ENCODE data around the gene EN1. TPM values are rescaled to one million over a fixed set of nuclear protein-coding genes. Genes with fewer than 3 reads are reported as not detected.

The EN1 gene
- total RNA-seq, 2 experiments from 2014 or later: not detected

DNA sequence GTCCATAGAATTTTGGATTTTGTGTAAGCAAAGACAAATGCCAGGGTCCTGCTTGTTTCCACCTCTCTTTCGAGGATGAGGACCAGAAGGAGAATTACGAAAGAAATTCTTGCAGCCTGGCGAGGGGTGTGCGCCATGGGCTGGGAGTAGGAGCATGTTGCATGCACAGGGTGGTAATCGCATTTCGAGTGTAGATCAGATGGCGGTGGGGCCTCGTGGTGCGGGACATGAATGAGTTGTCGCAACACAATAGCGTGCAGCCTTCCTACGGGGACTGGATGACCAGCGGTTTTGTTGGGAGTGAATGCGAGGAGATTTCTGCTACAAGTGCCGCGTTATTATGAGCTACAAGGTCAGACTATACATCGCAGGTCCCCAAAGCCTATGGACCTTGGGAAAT is 4.2 kb upstream of the EN1 start:
- Histone ChIP-seq H3K9me3 (ENCODE audit: low read length) (no peaks in the 10 kb centered on the region), H4K20me1 (ENCODE audit: insufficient read depth, low read length) (no peaks in the 10 kb centered on the region), H3K27ac (ENCODE audit: low read depth, low read length, poor library complexity, severe bottlenecking) (no peak overlapping the region), H3K4me1 (ENCODE audit: insufficient read depth, low read length, poor library complexity, severe bottlenecking) (no peaks in the 10 kb centered on the region), H3K4me3 (ENCODE audit: low read depth, low read length, poor library complexity, severe bottlenecking) (no peak overlapping the region), H3K4me2 (ENCODE audit: low read length) (no peak overlapping the region), H3K79me2 (ENCODE audit: insufficient read depth, low read depth, low read length) (no peaks in the 10 kb centered on the region), H3K36me3 (ENCODE audit: insufficient read depth, low read length) (no peaks in the 10 kb centered on the region), H3K9me2 (ENCODE audit: insufficient read depth, low read length) (no peaks in the 10 kb centered on the region), H2AFZ (ENCODE audit: low read length) (no peak overlapping the region)
- intact Hi-C loops (cut with micrococcal nuclease; ENCODE audit: unreplicated experiment): loop anchor here (10.0 kb wide), 1 partner anchor 807 kb away; no protein-coding TSS in a partner anchor
- ChIA-PET POLR2A (no interaction called here), CTCF (ENCODE audit: unreplicated experiment) (no interaction called here)
- DNase-seq (ENCODE audit: low spot score): no peak
- TF ChIP-seq, protein P1, sequence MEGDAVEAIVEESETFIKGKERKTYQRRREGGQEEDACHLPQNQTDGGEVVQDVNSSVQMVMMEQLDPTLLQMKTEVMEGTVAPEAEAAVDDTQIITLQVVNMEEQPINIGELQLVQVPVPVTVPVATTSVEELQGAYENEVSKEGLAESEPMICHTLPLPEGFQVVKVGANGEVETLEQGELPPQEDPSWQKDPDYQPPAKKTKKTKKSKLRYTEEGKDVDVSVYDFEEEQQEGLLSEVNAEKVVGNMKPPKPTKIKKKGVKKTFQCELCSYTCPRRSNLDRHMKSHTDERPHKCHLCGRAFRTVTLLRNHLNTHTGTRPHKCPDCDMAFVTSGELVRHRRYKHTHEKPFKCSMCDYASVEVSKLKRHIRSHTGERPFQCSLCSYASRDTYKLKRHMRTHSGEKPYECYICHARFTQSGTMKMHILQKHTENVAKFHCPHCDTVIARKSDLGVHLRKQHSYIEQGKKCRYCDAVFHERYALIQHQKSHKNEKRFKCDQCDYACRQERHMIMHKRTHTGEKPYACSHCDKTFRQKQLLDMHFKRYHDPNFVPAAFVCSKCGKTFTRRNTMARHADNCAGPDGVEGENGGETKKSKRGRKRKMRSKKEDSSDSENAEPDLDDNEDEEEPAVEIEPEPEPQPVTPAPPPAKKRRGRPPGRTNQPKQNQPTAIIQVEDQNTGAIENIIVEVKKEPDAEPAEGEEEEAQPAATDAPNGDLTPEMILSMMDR (conservative IDR thresholded peaks at IDR 0.05; ENCODE audit: low read length): no peak
- TF ChIP-seq EZH2phosphoT487 (IDR thresholded peaks at IDR 0.05; ENCODE audit: borderline replicate concordance, low read depth, low read length): no peak
- BruUV-seq (replicated peaks): no TSS peak

DNA sequence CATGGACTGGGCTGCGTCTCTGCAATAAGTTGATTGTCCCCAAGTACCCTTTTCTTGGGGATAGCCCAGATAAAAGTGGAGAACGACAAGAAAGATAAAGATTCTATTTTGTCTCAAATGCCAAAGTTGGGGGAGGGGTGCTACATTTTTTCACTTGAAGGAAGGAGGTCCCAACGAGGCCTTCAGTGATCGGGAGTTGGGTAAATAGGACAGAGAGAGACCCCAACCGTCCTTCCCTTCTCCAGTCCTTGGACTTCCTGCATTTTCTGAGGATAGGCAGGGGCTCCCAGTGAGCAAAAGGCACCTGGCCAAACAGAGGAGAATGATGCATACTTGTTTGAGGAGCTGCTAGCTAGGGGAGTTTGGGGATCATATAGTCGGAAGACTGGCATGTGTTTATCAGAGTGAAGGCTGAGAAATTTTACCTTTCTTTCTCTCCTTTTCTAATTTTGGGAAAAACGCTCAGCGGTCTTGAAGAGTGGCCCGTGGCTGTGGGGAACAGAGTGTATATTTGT is 3.5 kb upstream of the EN1 start:
- Histone ChIP-seq H3K79me2 (ENCODE audit: insufficient read depth, low read depth, low read length) (no peaks in the 10 kb centered on the region), H3K4me1 (ENCODE audit: insufficient read depth, low read length, poor library complexity, severe bottlenecking) (no peaks in the 10 kb centered on the region), H3K4me2 (ENCODE audit: low read length) (no peak overlapping the region), H4K20me1 (ENCODE audit: insufficient read depth, low read length) (no peaks in the 10 kb centered on the region), H3K9me3 (ENCODE audit: low read length) (no peaks in the 10 kb centered on the region), H3K36me3 (ENCODE audit: insufficient read depth, low read length) (no peaks in the 10 kb centered on the region), H3K4me3 (ENCODE audit: low read depth, low read length, poor library complexity, severe bottlenecking) (no peak overlapping the region), H3K27ac (ENCODE audit: low read depth, low read length, poor library complexity, severe bottlenecking) (no peak overlapping the region), H2AFZ (ENCODE audit: low read length) (no peak overlapping the region), H3K9me2 (ENCODE audit: insufficient read depth, low read length) (no peaks in the 10 kb centered on the region)
- no TSS peak for BruUV-seq (replicated peaks)
- DNase-seq (ENCODE audit: low spot score): no peak
- TF ChIP-seq EZH2phosphoT487 (IDR thresholded peaks at IDR 0.05; ENCODE audit: borderline replicate concordance, low read depth, low read length): no peak
- TF ChIP-seq, protein P1 (conservative IDR thresholded peaks at IDR 0.05; ENCODE audit: low read length): no peak
- intact Hi-C loops (cut with micrococcal nuclease; ENCODE audit: unreplicated experiment): loop anchor here (10.0 kb wide), 1 partner anchor 806 kb away; no protein-coding TSS in a partner anchor
- ChIA-PET CTCF (ENCODE audit: unreplicated experiment) (no interaction called here), POLR2A (no interaction called here)

DNA sequence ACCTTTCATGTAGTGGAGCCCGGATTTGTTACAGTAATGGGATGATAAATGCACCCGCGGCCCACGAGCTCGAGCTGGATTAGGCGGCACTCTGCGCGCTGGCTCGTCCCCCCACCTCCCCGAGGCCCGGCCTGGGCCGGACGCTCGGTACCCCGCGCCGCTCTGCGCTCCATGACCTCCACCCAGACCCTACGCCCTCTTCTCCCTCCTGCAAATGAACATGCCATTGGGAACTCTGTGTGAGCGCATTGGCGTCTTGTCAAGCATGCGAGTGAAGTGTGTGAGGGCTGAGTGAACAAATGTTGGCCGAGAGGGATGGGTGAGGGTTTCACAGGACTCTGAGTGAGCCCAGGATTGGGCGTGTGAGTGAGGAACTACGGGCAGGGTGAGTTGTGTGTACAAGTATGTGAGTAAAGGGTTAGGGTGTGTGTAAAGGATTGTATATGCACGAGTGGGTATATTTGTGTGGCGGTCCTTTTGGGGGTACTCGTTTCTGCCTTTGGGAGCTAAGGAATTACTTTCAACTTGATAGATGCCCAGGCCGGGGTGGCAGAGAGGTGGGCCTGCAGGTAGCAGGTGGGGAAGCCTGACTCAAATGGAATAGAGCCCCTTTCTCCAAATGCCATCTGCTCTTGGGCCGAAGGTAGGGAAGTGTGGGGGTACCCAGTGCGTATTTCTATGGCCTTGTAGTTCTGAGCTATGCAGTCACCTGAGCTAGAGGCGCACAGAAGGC is 2.9 kb upstream of the EN1 start:
- no peaks in the 10 kb centered on the region for H3K79me2 ChIP-seq (ENCODE audit: insufficient read depth, low read depth, low read length)
- no peak overlapping the region for H3K4me2 ChIP-seq (ENCODE audit: low read length)
- intact Hi-C loops (cut with micrococcal nuclease; ENCODE audit: unreplicated experiment): loop anchor here (10.0 kb wide), 1 partner anchor 806 kb away; no protein-coding TSS in a partner anchor
- BruUV-seq (replicated peaks): no TSS peak
- H2AFZ ChIP-seq (ENCODE audit: low read length): no peak overlapping the region
- CTCF ChIA-PET (ENCODE audit: unreplicated experiment): no interaction called here
- no peak for DNase-seq (ENCODE audit: low spot score)
- H3K27ac ChIP-seq (ENCODE audit: low read depth, low read length, poor library complexity, severe bottlenecking): no peak overlapping the region
- H3K9me2 ChIP-seq (ENCODE audit: insufficient read depth, low read length): no peaks in the 10 kb centered on the region
- POLR2A ChIA-PET: no interaction called here
- no peaks in the 10 kb centered on the region for H3K4me1 ChIP-seq (ENCODE audit: insufficient read depth, low read length, poor library complexity, severe bottlenecking)
- TF ChIP-seq, protein P1 (conservative IDR thresholded peaks at IDR 0.05; ENCODE audit: low read length): no peak
- no peak for TF ChIP-seq EZH2phosphoT487 (IDR thresholded peaks at IDR 0.05; ENCODE audit: borderline replicate concordance, low read depth, low read length)
- H3K9me3 ChIP-seq (ENCODE audit: low read length): no peaks in the 10 kb centered on the region
- no peak overlapping the region for H3K4me3 ChIP-seq (ENCODE audit: low read depth, low read length, poor library complexity, severe bottlenecking)
- no peaks in the 10 kb centered on the region for H3K36me3 ChIP-seq (ENCODE audit: insufficient read depth, low read length)
- no peaks in the 10 kb centered on the region for H4K20me1 ChIP-seq (ENCODE audit: insufficient read depth, low read length)

Measured in OCI-LY7 (cell line).